Neutrophil (primary cell): ENCODE data around the gene LGALS3.

Source experiments
- H3K27ac ChIP-seq: fragments of 200-600 bp; sonication (generic); 2 replicates; pipeline ENCODE4 v1.5.1; 2016; ENCODE audit warnings: mild to moderate bottlenecking, moderate library complexity
- H3K27me3 ChIP-seq: fragments of 200-600 bp; sonication (generic); 2 replicates; pipeline ENCODE4 v1.6.0; 2016; ENCODE audit warnings: mild to moderate bottlenecking
- H3K36me3 ChIP-seq: fragments of 200-600 bp; sonication (generic); 2 replicates; pipeline ENCODE4 v1.5.1; 2017
- H3K4me1 ChIP-seq, 2 experiments: fragments of 200-600 bp in 1 of 2; sonication (generic) in 1 of 2; 1 replicate in 1 of 2; 2 replicates in 1 of 2; pipeline versions ENCODE4 v1.5.1 to v1.6.1; 2013 to 2016; ENCODE audit warnings: low read depth in 1 of 2, low read length in 1 of 2, mild to moderate bottlenecking in 1 of 2, moderate library complexity in 1 of 2; ENCODE audit not compliant: control insufficient read depth in 1 of 2, insufficient read depth in 1 of 2
- H3K4me3 ChIP-seq, 2 experiments: fragments of 200-600 bp in 1 of 2; sonication (generic) in 1 of 2; 1 replicate in 1 of 2; 2 replicates in 1 of 2; pipeline ENCODE4 v1.5.1; 2013 to 2016; ENCODE audit warnings: low read depth in 1 of 2, low read length in 1 of 2, mild to moderate bottlenecking in 1 of 2, moderate library complexity in 1 of 2
- H3K9me3 ChIP-seq: fragments of 200-600 bp; sonication (generic); 2 replicates; pipeline ENCODE4 v1.5.1; 2016
- CTCF ChIP-seq: fragments of 200-600 bp; sonication (generic); IDR thresholded peaks from 2 replicates; pipeline ENCODE4 v1.5.1; 2016; ENCODE audit warnings: antibody characterized with exemption

Gene LGALS3

GRCh38 chr14:55115861-55116245 is 13.2 kb upstream of the LGALS3 start:
- Histone ChIP-seq H3K27ac (peak overlapping the region; percentile 53), H3K4me3 (no peak overlapping the region), H3K27me3 (no peaks in the 10 kb centered on the region), H3K9me3 (no peaks in the 10 kb centered on the region), H3K4me1 (peaks cover 50 to 53% of the 10 kb centered on the region in 2 experiments), H3K36me3 (no peaks in the 10 kb centered on the region)
- no peak for TF ChIP-seq CTCF

- H3K4me1 ChIP-seq = peaks cover 56 to 58% of the 10 kb centered on the region in 2 experiments
- H3K4me3 ChIP-seq = no peak overlapping the region
- H3K27ac ChIP-seq = peak overlapping the region; percentile 53
- no peak for TF ChIP-seq CTCF
- no peaks in the 10 kb centered on the region for H3K27me3 ChIP-seq
- H3K36me3 ChIP-seq = no peaks in the 10 kb centered on the region
- H3K9me3 ChIP-seq = no peaks in the 10 kb centered on the region
Measured at GRCh38 chr14:55116246-55117030, 12.6 kb upstream of the LGALS3 start.

GRCh38 chr14:55117803-55118441 is 11.1 kb upstream of the LGALS3 start:
- no peak for TF ChIP-seq CTCF
- Histone ChIP-seq H3K36me3 (no peaks in the 10 kb centered on the region), H3K4me1 (peaks cover 58 to 60% of the 10 kb centered on the region in 2 experiments), H3K4me3 (peak overlapping the region; percentile 19 to 33), H3K27ac (peak overlapping the region; percentile 82), H3K9me3 (no peaks in the 10 kb centered on the region), H3K27me3 (no peaks in the 10 kb centered on the region)

GRCh38 chr14:55118761-55119160 is 10.3 kb upstream of the LGALS3 start:
- H3K4me1 ChIP-seq = peaks cover 58 to 60% of the 10 kb centered on the region in 2 experiments
- H3K4me3 ChIP-seq = no peak overlapping the region
- H3K27ac ChIP-seq = peak overlapping the region; percentile 82
- no peaks in the 10 kb centered on the region for H3K9me3 ChIP-seq
- TF ChIP-seq CTCF = no peak
- H3K36me3 ChIP-seq = no peaks in the 10 kb centered on the region
- H3K27me3 ChIP-seq = no peaks in the 10 kb centered on the region

GRCh38 chr14:55120571-55121495 is 8.2 kb upstream of the LGALS3 start:
- peaks cover 69 to 70% of the 10 kb centered on the region in 2 experiments for H3K4me1 ChIP-seq
- H3K27me3 ChIP-seq = no peaks in the 10 kb centered on the region
- no peaks in the 10 kb centered on the region for H3K36me3 ChIP-seq
- H3K4me3 ChIP-seq = peak overlapping the region; percentile 25 to 33
- H3K9me3 ChIP-seq = no peaks in the 10 kb centered on the region
- peak overlapping the region; percentile 75 for H3K27ac ChIP-seq
- TF ChIP-seq CTCF = no peak
